Smooth muscle cell of the brain vasculature (primary cell): ENCODE results near the gene MEGF11.

Experiments
- DNase-seq: peaks from one replicate; pipeline ENCODE4 v3.0.0-alpha.2; 2012; ENCODE audit warnings: low read depth, low spot score

MEGF11 gene

GRCh38 chr15:66240240-66240794 is 13.2 kb downstream of the MEGF11 start:
- DNase-seq, result no peak

GRCh38 chr15:66239514-66239913 is 14.0 kb downstream of the MEGF11 start:
- no peak for DNase-seq

- DNase-seq, result no peak
These were observed 15.2 kb downstream of the MEGF11 start for GRCh38 chr15:66238318-66238717.

GRCh38 chr15:66237513-66238235 is 15.9 kb downstream of the MEGF11 start:
- no peak for DNase-seq

- DNase-seq, result no peak
These were observed 16.7 kb downstream of the MEGF11 start for GRCh38 chr15:66236806-66237375.

- DNase-seq, result no peak
These were observed 17.7 kb downstream of the MEGF11 start for GRCh38 chr15:66235866-66236265.

GRCh38 chr15:66234798-66235197 is 18.8 kb downstream of the MEGF11 start:
- no peak for DNase-seq

GRCh38 chr15:66233487-66234415 is 19.8 kb downstream of the MEGF11 start:
- no peak for DNase-seq

- no peak for DNase-seq
These were observed 21.3 kb downstream of the MEGF11 start for GRCh38 chr15:66232267-66232625.

GRCh38 chr15:66231394-66232266 is 21.9 kb downstream of the MEGF11 start:
- no peak for DNase-seq

GRCh38 chr15:66229790-66230465 is 23.6 kb downstream of the MEGF11 start:
- no peak for DNase-seq

- DNase-seq, result no peak
These were observed 24.5 kb downstream of the MEGF11 start for GRCh38 chr15:66228807-66229735.

GRCh38 chr15:66226736-66227135 is 26.8 kb downstream of the MEGF11 start:
- DNase-seq, result no peak

- DNase-seq, result no peak
These were observed 27.8 kb downstream of the MEGF11 start for GRCh38 chr15:66225656-66226274.

GRCh38 chr15:66224946-66225345 is 28.6 kb downstream of the MEGF11 start:
- no peak for DNase-seq

- DNase-seq, result no peak
These were observed 31.0 kb downstream of the MEGF11 start for GRCh38 chr15:66222273-66223198.

- DNase-seq, result no peak
These were observed 32.4 kb downstream of the MEGF11 start for GRCh38 chr15:66221126-66221525.

GRCh38 chr15:66220601-66221000 is 32.9 kb downstream of the MEGF11 start:
- DNase-seq, result no peak
